Gastroesophageal sphincter (tissue), 3 donors: ENCODE measurements around the gene AASDH.

Source experiments
- EP300 ChIP-seq: sonication (generic); formaldehyde crosslinking; IDR thresholded peaks from one replicate; pipeline ENCODE4 v1.6.1; 2017; ENCODE audit warnings: antibody characterized with exemption, mild to moderate bottlenecking
- POLR2A ChIP-seq, 2 donors: fragments of 450-650 bp; IDR thresholded peaks; one replicate each; pipeline ENCODE4 v1.6.1; 2017; ENCODE audit warnings: antibody characterized with exemption in 2 of 2, mild to moderate bottlenecking in 2 of 2, moderate library complexity in 1 of 2
- TF ChIP-seq, protein P1 (sequence below), 4 experiments: fragments of 200-600 bp in 2 of 4; fragments of 450-650 bp in 2 of 4; sonication (generic) in 1 of 4; IDR thresholded peaks; one replicate each; pipeline ENCODE4 v1.5.1; 2017 to 2019; ENCODE audit warnings: antibody characterized with exemption in 4 of 4, mild to moderate bottlenecking in 2 of 4, moderate library complexity in 2 of 4

DNA sequence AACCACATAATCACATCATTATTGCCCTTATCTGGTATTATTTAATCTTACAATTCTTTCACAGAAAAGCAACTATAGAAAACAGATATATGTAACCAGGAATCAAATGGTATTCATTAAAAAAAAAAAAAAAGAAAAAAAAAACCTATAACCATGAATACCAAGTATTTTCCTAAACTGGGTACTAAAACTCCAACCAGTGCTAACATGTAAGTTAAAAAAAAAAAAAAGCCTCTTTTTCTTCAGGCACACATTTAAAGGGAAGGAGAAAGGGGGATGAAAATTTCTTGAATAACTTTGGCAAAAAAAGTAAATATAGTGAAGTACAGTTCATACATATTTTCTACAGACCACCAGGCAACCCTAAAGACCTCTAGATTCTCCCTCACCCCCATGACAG lies 46.0 kb upstream of the AASDH start:
- TF ChIP-seq, protein P1, sequence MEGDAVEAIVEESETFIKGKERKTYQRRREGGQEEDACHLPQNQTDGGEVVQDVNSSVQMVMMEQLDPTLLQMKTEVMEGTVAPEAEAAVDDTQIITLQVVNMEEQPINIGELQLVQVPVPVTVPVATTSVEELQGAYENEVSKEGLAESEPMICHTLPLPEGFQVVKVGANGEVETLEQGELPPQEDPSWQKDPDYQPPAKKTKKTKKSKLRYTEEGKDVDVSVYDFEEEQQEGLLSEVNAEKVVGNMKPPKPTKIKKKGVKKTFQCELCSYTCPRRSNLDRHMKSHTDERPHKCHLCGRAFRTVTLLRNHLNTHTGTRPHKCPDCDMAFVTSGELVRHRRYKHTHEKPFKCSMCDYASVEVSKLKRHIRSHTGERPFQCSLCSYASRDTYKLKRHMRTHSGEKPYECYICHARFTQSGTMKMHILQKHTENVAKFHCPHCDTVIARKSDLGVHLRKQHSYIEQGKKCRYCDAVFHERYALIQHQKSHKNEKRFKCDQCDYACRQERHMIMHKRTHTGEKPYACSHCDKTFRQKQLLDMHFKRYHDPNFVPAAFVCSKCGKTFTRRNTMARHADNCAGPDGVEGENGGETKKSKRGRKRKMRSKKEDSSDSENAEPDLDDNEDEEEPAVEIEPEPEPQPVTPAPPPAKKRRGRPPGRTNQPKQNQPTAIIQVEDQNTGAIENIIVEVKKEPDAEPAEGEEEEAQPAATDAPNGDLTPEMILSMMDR (IDR thresholded peaks at IDR 0.05): no peak
- TF ChIP-seq POLR2A (IDR thresholded peaks at IDR 0.05) (no peak), EP300 (no peak)
